Measurements from ENCODE around the gene TNS4.

The TNS4 gene

DNA sequence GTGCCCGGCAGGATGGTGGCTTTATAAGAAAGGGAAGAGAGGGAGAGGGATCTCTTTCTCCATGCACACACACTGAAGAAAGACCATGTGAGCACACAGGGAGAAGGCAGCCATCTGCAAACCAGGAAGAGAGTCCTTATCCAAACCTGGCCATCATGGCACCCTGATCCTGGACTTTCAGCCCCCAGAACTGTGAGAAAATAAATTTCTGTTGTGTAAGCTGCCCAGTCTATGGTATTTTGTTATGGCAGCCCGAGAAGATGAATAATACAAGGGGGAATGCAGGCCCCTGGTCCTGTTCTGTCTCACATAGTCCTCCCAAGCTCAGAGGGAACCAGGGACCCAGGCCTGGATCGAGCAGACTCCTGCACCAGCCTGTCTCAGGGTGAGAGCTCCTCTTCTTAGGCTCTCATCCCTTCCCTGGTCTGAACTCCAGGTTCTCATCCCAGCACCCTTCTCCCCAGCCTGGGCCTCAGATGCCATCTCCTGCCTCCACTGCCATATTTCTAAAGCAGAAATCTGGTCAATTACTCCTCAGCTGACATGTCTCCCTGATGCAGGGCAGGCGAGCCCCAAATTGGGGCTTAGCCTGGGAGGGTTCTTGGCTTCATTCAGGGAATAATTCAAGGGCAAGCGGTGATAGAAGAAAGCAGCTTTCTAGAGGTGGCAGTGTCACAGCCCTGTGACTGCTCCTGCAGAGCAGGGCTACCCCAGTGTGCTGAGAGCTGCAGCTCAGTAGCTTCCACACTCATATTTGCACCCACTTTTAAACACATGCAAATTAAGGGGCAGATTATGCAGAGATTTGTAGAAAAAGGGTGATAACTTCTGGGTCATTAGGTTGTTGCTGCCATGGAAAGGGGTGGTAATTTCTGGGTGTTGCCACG, 29.3 kb downstream of the TNS4 start:
- no peak for FAIRE-seq

DNA sequence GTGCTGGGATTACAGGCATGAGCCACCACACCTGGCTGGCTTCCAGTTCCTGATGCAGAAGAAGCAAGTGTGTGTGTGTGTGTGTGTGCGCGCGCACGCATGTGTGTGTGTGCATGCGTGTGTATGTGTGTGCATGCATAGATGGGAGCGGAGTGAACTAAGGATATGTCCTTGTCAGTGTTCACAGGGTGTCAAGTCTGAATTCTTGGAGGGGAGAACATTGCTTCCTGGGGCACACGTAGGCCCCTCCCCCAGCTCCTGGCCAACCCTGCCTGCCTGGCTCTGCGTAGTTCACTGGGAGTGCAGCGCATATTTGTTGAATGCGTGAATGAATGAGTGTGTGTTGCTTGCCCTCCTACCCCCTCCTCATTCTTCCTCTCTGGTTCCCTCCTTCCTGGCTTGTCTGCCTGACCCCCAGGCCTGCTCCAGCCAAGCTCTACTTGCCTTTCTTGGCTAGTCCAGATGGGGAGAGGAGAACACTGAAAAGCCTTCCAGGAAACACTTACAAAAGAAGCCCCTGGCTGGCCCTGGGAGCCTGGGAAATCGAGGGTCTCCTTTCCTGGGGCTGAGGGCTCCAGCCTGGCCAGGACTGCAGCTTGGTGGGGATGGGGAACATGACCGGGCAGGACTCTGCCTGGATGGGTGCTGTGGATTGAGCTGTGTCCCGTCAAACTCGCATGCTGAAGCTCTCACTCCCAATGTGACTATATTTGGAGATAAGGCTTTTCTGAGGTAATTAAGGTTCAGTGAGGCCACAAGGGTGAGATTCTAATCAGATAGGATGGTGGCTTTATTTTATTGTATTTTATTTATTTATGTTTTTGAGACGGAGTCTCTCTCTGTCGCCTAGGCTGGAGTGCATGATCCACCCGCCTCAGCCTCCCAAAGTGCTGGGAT, 30.2 kb downstream of the TNS4 start:
- FAIRE-seq: no peak

DNA sequence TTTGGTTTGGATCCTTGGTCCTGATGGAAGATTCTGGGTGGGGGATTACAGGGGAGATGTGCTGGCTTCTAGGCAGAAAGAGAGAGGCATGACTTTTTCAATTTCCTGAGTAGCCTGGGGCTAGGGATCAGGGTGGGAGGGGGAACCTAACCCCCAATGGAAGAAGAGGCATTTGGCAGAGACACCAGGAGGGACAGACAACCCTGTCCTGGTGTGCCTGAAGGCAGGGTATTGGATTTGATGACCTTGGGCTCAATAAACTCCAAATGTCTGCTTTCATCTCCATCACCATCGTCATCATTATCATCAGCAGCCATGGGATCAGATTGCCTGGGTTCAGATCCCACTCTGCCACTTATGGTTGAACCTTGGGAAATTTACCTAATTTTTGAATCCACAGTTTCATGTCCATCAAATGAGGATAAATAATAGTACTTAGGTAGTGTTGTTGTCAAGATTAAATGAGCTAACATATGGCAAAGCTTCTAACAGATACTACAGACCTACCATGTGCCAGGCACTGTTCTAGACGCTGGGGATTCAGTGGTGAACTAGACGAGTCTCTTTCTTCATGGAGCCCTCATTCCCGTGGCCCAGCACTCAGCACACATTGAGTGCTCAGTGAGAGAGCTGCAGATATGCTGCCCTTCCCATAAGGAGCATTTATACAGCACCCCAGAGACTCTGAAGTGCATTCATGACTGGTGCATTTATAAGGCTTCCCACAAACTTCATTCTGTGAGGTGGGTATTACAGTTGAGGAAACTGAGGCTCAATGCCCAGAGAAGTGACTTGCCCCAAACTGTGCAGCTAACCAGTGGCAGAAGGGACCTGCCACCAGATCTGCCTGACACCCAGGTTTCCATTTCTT, 31.4 kb downstream of the TNS4 start:
- FAIRE-seq: no peak

DNA sequence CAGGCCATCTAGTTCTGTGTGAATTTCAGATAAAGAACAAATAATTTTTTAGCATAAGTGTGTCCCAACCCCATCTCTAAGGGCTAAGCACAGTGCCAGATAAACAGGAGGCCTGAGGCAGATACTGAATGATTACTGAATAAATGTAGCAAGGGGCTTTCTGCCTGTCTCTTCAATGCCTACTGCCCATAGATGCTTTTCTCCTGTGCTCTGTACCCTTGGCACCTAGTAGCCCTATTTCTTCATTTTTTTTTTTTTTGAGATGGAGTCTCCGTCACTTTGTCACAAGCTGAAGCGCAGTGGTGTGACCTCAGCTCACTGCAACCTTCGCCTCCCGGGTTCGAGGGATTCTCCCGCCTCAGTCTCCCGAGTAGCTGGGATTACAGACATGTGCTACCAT, 32.9 kb downstream of the TNS4 start:
- FAIRE-seq: no peak

DNA sequence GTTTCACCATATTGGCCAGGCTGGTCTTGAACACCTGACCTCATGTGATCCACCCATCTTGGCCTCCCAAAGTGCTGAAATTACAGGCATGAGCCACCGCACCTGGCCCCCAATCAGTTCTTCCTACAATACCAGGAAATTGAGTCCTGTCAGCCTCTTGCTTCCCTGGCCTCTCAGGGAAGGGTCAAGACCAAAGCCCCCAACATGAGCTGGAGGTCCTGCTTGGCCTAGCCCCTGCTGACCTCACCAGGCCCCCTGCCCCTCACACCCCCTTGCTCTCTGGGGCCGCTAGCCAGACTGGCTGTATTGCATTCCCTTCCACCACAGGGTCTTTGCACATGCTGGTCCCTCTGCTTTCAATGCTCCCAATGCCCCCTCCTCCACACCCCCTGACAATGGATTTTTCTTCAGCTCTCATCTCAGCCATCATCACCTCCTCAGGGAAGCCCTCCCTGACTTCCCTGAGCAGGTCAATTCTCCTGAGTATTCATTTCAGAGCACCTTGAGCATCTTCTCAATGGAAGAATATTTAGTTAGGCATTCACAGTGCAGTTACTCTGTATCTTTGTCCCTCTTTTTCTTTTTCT, 34.0 kb downstream of the TNS4 start:
- no peak for FAIRE-seq

- no peak for FAIRE-seq
Observed at GRCh38 chr17:40466298-40466971, 35.0 kb downstream of the TNS4 start.

GRCh38 chr17:40464392-40464855, 37.0 kb downstream of the TNS4 start:
- no peak for FAIRE-seq

- FAIRE-seq: no peak
Observed at GRCh38 chr17:40463122-40463550, 38.3 kb downstream of the TNS4 start.

GRCh38 chr17:40462343-40463121, 38.9 kb downstream of the TNS4 start:
- no peak for FAIRE-seq

DNA sequence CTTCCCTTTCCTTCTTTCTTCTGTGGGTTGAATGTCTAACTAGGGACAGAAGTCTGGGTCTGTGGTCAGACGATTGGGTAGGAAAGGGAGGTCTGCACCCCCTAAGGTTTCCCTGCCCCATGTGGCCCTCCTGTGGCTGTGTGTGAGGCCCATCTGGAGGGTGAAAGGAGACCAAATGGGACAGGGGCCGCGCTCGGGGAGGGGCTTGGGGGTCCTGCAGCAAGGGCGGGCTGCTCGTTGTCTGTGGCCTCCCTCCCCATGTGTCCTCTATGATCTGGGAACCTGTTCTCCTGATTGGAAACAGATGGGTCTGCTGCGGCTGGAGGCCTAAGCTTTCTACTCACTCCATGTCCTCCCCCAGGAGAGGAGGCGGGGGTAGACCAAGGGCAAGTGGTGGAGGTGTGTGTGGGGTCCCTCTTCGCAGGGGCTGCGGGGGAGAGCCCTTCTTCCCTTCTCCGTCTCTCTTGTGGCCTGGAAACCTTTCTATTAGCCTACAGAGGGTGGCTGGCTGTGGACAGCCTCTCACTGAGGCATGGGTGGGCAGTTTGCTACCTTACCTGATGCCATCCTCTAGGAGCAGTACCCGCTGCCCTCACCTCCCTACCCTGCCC, 39.6 kb downstream of the TNS4 start:
- FAIRE-seq: no peak

DNA sequence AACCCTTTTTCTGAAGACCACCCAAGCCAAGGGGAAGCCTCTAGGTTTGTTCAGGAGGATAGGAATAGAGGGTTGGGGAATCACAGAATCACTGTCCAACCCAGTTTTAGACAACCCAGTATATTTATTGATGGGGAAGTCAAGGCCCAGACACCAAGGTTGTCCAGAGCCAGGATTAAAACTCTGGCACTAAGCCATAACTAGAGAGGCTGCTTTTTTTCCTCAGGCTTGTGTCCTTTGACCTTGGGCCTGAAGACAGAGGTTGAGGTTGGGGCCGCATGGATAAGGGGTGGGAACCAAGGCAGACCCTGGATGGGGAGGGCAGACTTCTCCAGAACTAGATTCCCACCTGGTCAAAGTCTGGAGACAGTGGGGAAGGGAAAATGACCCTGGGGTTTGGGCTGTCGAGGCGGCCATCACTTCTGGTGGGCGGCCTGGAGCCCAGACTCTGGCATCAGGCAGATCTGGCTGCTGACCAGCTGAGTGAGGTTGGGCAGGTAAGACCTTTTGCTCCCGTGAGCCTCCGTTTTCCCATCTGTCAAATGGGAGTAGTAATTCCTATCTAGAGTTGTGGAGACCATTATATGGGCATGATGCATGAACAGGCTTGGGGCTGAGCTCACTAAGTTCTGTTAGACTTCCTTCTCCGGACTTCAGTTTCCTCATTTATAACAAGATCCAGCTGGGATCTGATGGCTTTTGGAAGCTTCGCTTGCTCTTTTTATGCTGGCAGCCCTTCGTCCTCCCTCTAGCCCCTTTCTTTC, 40.3 kb downstream of the TNS4 start:
- FAIRE-seq: no peak

DNA sequence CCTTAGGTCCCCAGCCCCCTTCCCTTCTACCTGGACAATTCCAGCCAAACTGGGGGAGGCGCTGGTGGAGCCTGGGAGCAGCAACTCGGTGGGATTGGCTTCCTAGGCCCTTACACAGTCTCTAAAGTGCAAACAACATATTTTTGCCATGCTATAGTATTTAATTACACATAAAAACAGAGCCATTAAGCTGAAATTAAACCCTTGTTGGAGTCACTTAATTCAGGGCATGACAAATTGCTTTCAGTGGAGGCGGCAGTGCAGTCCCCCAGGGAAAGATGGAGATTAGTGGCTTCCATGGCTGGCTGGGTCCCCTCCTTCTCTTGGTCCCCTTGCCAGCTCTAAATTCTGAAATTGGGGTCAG, 40.8 kb downstream of the TNS4 start:
- FAIRE-seq: no peak

- FAIRE-seq: no peak
Observed at GRCh38 chr17:40459636-40460603, 41.5 kb downstream of the TNS4 start.

GRCh38 chr17:40458851-40459482, 42.5 kb downstream of the TNS4 start:
- no peak for FAIRE-seq

- FAIRE-seq: no peak
Observed at GRCh38 chr17:40457964-40458791, 43.2 kb downstream of the TNS4 start.

GRCh38 chr17:40457369-40457768, 44.1 kb downstream of the TNS4 start:
- no peak for FAIRE-seq

- FAIRE-seq: no peak
Observed at GRCh38 chr17:40456396-40456951, 44.9 kb downstream of the TNS4 start.
